Measurements from ENCODE around the gene RREB1.

DNA sequence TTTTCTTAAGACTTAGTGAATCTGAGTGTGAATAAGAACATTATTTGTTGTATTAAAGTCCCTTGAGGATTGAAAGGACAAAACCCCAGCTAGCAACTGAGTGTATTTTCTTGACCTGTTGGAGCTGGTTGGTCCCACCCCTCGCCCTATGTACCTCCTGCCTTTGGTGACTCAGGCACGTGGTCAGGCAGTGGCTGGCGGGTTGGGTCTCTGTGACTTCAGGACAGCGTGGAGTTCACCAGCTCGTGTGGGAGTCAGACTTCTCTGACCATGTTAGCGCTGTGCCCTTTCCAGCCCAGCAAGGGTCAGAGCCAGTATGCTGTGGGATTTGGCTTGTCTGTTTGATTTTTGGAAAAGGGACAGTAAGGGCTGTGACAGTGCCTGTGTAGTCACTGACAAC, 111.5 kb downstream of the RREB1 start:
- TF ChIP-seq, protein P1, sequence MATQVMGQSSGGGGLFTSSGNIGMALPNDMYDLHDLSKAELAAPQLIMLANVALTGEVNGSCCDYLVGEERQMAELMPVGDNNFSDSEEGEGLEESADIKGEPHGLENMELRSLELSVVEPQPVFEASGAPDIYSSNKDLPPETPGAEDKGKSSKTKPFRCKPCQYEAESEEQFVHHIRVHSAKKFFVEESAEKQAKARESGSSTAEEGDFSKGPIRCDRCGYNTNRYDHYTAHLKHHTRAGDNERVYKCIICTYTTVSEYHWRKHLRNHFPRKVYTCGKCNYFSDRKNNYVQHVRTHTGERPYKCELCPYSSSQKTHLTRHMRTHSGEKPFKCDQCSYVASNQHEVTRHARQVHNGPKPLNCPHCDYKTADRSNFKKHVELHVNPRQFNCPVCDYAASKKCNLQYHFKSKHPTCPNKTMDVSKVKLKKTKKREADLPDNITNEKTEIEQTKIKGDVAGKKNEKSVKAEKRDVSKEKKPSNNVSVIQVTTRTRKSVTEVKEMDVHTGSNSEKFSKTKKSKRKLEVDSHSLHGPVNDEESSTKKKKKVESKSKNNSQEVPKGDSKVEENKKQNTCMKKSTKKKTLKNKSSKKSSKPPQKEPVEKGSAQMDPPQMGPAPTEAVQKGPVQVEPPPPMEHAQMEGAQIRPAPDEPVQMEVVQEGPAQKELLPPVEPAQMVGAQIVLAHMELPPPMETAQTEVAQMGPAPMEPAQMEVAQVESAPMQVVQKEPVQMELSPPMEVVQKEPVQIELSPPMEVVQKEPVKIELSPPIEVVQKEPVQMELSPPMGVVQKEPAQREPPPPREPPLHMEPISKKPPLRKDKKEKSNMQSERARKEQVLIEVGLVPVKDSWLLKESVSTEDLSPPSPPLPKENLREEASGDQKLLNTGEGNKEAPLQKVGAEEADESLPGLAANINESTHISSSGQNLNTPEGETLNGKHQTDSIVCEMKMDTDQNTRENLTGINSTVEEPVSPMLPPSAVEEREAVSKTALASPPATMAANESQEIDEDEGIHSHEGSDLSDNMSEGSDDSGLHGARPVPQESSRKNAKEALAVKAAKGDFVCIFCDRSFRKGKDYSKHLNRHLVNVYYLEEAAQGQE (IDR thresholded peaks at IDR 0.05; ENCODE audit: insufficient replicate concordance, low read depth), result no peak
- TF ChIP-seq, protein P2, sequence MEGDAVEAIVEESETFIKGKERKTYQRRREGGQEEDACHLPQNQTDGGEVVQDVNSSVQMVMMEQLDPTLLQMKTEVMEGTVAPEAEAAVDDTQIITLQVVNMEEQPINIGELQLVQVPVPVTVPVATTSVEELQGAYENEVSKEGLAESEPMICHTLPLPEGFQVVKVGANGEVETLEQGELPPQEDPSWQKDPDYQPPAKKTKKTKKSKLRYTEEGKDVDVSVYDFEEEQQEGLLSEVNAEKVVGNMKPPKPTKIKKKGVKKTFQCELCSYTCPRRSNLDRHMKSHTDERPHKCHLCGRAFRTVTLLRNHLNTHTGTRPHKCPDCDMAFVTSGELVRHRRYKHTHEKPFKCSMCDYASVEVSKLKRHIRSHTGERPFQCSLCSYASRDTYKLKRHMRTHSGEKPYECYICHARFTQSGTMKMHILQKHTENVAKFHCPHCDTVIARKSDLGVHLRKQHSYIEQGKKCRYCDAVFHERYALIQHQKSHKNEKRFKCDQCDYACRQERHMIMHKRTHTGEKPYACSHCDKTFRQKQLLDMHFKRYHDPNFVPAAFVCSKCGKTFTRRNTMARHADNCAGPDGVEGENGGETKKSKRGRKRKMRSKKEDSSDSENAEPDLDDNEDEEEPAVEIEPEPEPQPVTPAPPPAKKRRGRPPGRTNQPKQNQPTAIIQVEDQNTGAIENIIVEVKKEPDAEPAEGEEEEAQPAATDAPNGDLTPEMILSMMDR (IDR thresholded peaks at IDR 0.05; ENCODE audit: insufficient read depth, low read length), result no peak
- no peak for TF ChIP-seq POLR2AphosphoS5 (IDR thresholded peaks at IDR 0.05; ENCODE audit: low read depth)
- no peak for TF ChIP-seq GABPA (IDR thresholded peaks at IDR 0.05; ENCODE audit: low read depth)
